Tibial artery (tissue), 4 donors: ENCODE results near the gene RAB37.

Source experiments
- DNase-seq, 2 donors: peaks; one replicate each; pipeline ENCODE4 v3.0.0-alpha.2; 2019
- H3K27ac ChIP-seq, 2 donors: fragments of 200-600 bp; sonication (generic) in 1 of 2; 1 replicate in 1 of 2; 2 replicates in 1 of 2; pipeline ENCODE4 v1.5.1; 2018 to 2019; ENCODE audit warnings: mild to moderate bottlenecking in 1 of 2
- H3K27me3 ChIP-seq, 2 donors: fragments of 200-600 bp; sonication (generic) in 1 of 2; one replicate each; pipeline versions ENCODE4 v1.5.1 to v1.6.0; 2016 to 2019
- H3K36me3 ChIP-seq, 3 donors: fragments of 200-600 bp; sonication (generic) in 2 of 3; one replicate each; pipeline ENCODE4 v1.5.1; 2016 to 2019; ENCODE audit warnings: mild to moderate bottlenecking in 2 of 3
- H3K4me1 ChIP-seq, 4 donors: fragments of 200-600 bp; sonication (generic) in 2 of 4; 1 replicate in 3 of 4; 2 replicates in 1 of 4; pipeline ENCODE4 v1.5.1; 2016 to 2019
- H3K4me3 ChIP-seq, 2 donors: fragments of 200-600 bp; sonication (generic) in 1 of 2; 1 replicate in 1 of 2; 2 replicates in 1 of 2; pipeline ENCODE4 v1.5.1; 2018 to 2019; ENCODE audit warnings: mild to moderate bottlenecking in 2 of 2
- H3K9me3 ChIP-seq, 3 donors: fragments of 200-600 bp; sonication (generic) in 1 of 3; one replicate each; pipeline ENCODE4 v1.5.1; 2016 to 2019
- CTCF ChIP-seq, 2 experiments: fragments of 200-600 bp in 1 of 2; fragments of 450-650 bp in 1 of 2; IDR thresholded peaks; one replicate each; pipeline ENCODE4 v1.5.1; 2017 to 2019; ENCODE audit warnings: antibody characterized with exemption in 2 of 2, mild to moderate bottlenecking in 1 of 2, moderate library complexity in 1 of 2
- intact Hi-C: fragments of 100-400 bp; cut with DNase I; formaldehyde crosslinking; loops from one replicate; pipeline ENCODE4 v1.15.0; 2023; ENCODE audit warnings: low total_unique reads

RAB37 gene

GRCh38 chr17:74755533-74755932, 18.5 kb downstream of the RAB37 start:
- no peak overlapping the region for H3K4me3 ChIP-seq
- no peaks in the 10 kb centered on the region for H3K36me3 ChIP-seq
- TF ChIP-seq CTCF (IDR thresholded peaks at IDR 0.05), result no peak
- DNase-seq, result no peak
- no peaks in the 10 kb centered on the region for H3K27me3 ChIP-seq
- intact Hi-C loops, result no loop called here
- H3K9me3 ChIP-seq, result no peaks in the 10 kb centered on the region
- peaks cover 0 to 51% (median 28%) of the 10 kb centered on the region in 4 donors for H3K4me1 ChIP-seq
- H3K27ac ChIP-seq, result no peak overlapping the region

GRCh38 chr17:74756891-74757290, 19.8 kb downstream of the RAB37 start:
- Histone ChIP-seq H3K36me3 (no peaks in the 10 kb centered on the region), H3K4me3 (no peak overlapping the region), H3K9me3 (no peaks in the 10 kb centered on the region), H3K27me3 (no peaks in the 10 kb centered on the region), H3K27ac (no peak overlapping the region), H3K4me1 (peaks cover 0 to 51% (median 17%) of the 10 kb centered on the region in 4 donors)
- intact Hi-C loops, result no loop called here
- no peak for TF ChIP-seq CTCF (IDR thresholded peaks at IDR 0.05)
- no peak for DNase-seq

GRCh38 chr17:74757502-74757901, 20.4 kb downstream of the RAB37 start:
- no peaks in the 10 kb centered on the region for H3K36me3 ChIP-seq
- H3K27ac ChIP-seq, result no peak overlapping the region
- no peak for TF ChIP-seq CTCF (IDR thresholded peaks at IDR 0.05)
- H3K4me1 ChIP-seq, result peaks cover 0 to 50% (median 17%) of the 10 kb centered on the region in 4 donors
- H3K9me3 ChIP-seq, result no peaks in the 10 kb centered on the region
- peak in 1 of 2 donors; percentile 46 for DNase-seq
- no peak overlapping the region for H3K4me3 ChIP-seq
- no peaks in the 10 kb centered on the region for H3K27me3 ChIP-seq
- intact Hi-C loops, result no loop called here

GRCh38 chr17:74757931-74758847, 21.1 kb downstream of the RAB37 start:
- peaks cover 0 to 53% (median 17%) of the 10 kb centered on the region in 4 donors for H3K4me1 ChIP-seq
- no peak for TF ChIP-seq CTCF (IDR thresholded peaks at IDR 0.05)
- H3K9me3 ChIP-seq, result no peaks in the 10 kb centered on the region
- no peak for DNase-seq
- intact Hi-C loops, result no loop called here
- H3K27me3 ChIP-seq, result no peaks in the 10 kb centered on the region
- H3K36me3 ChIP-seq, result no peaks in the 10 kb centered on the region
- H3K4me3 ChIP-seq, result no peak overlapping the region
- H3K27ac ChIP-seq, result no peak overlapping the region

GRCh38 chr17:74758848-74759168, 21.8 kb downstream of the RAB37 start:
- H3K27me3 ChIP-seq, result no peaks in the 10 kb centered on the region
- no peak for TF ChIP-seq CTCF (IDR thresholded peaks at IDR 0.05)
- H3K9me3 ChIP-seq, result no peaks in the 10 kb centered on the region
- peaks cover 0 to 53% (median 17%) of the 10 kb centered on the region in 4 donors for H3K4me1 ChIP-seq
- H3K36me3 ChIP-seq, result no peaks in the 10 kb centered on the region
- DNase-seq, result no peak
- H3K27ac ChIP-seq, result no peak overlapping the region
- intact Hi-C loops, result no loop called here
- no peak overlapping the region for H3K4me3 ChIP-seq
